GM13976 (cell line): Measurements from ENCODE around the gene ANKS4B.

Source experiments
- DNase-seq: peaks from one replicate; pipeline ENCODE4 v3.0.0; 2012; ENCODE audit warnings: low spot score
- in situ Hi-C: fragments of 300-500 bp; cut with MboI; formaldehyde crosslinking; loops from one replicate; pipeline ENCODE4 v1.12.0; 2022; ENCODE audit warnings: low sequenced_read_pairs, mixed read lengths, inconsistent platforms; ENCODE audit not compliant: unreplicated experiment
- TF ChIP-seq, protein P1 (sequence below): IDR thresholded peaks from 2 replicates; pipeline ENCODE4 v1.5.1; 2012; ENCODE audit warnings: borderline replicate concordance, mild to moderate bottlenecking; ENCODE audit not compliant: insufficient read depth; ENCODE audit errors: extremely low read depth, missing control alignments, control extremely low read depth

The ANKS4B gene

GRCh38 chr16:21199607-21200218, 33.8 kb upstream of the ANKS4B start:
- DNase-seq = no peak
- in situ Hi-C loops = loop anchor here (25.0 kb wide), 1 partner anchor 1138 kb away; no protein-coding TSS in a partner anchor

DNA sequence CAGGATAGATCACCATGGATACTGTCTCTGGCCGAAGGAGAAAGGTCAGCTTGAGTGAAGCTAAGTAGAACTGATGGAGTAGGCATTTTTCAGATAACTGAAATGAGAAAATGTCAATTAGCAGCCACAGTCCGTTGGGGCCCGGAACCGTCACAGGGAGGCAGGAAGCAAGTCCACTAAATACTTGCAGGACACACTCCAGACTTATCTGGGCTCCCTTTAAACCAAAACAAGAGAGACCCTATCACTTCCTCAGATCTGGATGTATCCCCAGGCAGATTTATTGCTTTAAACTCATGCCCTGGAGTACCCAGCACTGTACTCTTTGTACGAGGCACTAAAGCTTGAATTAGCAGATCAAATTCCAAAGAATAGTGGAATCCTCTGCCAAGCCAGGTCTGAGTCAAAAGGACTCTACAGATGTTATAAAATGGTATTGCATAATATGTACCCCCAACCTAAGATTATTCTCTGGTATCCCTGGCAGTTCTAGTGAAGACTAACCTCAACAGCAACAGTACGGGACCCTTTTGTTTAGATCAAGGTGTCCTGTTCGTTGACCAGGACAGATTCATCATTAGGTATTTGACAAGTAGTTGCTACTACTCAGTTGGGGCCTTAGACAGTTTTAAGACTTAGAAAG, 30.2 kb upstream of the ANKS4B start:
- TF ChIP-seq, protein P1, sequence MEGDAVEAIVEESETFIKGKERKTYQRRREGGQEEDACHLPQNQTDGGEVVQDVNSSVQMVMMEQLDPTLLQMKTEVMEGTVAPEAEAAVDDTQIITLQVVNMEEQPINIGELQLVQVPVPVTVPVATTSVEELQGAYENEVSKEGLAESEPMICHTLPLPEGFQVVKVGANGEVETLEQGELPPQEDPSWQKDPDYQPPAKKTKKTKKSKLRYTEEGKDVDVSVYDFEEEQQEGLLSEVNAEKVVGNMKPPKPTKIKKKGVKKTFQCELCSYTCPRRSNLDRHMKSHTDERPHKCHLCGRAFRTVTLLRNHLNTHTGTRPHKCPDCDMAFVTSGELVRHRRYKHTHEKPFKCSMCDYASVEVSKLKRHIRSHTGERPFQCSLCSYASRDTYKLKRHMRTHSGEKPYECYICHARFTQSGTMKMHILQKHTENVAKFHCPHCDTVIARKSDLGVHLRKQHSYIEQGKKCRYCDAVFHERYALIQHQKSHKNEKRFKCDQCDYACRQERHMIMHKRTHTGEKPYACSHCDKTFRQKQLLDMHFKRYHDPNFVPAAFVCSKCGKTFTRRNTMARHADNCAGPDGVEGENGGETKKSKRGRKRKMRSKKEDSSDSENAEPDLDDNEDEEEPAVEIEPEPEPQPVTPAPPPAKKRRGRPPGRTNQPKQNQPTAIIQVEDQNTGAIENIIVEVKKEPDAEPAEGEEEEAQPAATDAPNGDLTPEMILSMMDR = no peak
- no peak for DNase-seq
- in situ Hi-C loops = no loop called here

More at GRCh38 chr16:21199607-21200218, 33.8 kb upstream of the ANKS4B start:
- TF ChIP-seq, protein P1 = no peak

DNA sequence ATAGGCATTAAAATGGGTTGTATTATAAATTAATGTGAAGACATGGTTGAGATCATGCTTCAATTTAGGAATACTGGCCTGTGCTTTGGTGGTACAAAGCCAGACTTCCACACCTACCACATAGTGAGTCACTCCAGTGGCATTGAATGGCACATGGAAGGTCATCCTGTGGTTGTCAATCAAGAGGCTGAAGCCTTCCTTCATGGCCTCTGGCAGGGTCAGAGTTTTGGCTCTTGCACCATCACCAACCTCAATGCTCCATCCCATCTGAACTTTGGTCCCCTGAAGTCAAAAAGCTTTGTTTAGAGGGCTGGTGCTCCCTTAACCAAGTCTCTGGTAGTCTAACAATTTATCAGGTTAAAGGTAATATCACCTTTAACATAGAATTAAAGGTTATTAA, 28.2 kb upstream of the ANKS4B start:
- in situ Hi-C loops = no loop called here
- TF ChIP-seq, protein P1 = no peak
- no peak for DNase-seq

DNA sequence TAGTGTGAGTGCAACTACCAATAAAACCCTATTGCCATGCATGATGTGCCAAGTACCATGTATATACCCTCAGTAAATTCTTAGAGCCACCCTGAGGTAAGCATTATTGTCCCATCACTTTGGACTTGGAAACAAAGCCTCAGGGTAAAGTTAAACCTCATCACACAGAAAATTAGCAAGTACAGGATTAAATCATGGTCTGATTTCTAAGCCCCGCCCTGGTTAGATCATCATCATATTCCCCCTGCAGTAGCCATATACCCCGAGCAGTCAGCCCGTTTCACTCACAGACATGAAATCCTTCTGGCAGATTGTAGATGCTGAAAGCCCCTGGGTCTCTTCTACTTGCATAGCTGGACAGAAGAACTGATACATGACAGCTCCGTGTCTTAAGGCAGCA, 26.9 kb upstream of the ANKS4B start:
- TF ChIP-seq, protein P1 = no peak
- in situ Hi-C loops = no loop called here
- DNase-seq = no peak

DNA sequence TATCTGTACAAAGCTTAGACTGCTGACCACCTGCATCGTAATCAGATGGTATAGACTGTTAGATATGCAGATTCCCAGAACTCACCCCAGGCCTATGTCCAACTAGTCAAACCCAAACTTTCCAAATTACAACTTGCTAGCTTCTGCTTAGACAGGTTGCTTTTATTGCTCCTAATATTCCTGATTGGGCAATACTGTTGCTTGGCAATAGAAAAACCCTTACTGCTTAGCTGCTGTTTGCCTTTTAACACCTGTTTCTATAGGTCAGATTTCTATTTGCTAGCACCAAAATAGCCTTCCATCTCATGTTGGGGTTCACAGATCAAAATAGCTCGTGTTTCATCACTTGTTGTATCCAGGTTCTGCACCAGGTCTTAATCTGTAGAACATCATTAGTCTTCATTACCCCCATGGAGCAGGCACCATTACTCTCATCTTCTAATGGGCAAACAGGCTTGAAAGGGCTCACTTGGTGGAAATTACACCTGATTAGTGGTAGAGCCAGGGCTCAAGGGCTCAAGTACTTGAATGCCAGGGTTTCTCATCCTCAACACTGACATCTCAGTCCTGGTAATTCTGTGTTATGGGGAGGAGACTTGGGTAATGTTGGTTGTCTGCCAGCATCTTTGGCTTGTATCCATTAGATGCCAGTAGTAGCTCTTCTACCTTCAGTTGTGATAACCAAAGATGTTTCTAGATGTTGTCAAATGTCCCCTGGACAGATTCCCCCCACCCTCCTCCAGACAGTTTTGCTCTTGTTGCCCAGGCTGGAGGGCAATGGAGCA, 24.9 kb upstream of the ANKS4B start:
- DNase-seq = no peak
- in situ Hi-C loops = no loop called here
- TF ChIP-seq, protein P1 = no peak

DNA sequence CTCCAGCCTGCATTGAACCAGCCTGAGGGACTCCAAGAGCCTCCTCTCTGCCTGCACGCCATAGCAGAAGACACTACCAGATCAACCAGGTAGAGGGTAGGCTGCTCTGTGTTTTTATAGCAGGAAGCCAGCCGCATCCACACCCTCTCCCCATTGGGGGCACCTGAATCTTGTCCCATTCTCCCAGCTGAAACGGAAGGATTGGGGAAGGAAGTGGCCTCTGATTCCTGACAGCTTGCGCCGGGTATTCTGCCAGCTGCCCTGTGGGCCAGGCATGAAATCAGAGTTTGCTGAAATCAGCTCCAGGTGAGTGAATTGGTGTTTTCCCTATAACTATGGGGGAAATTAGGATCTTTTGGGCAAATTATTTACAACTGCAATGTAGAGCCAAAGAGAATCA, 22.0 kb upstream of the ANKS4B start, which contains the start of gene ZP2:
TSS of gene ZP2 (minus strand) at position 89 of the 400 bp plus-strand sequence. CDS start at position 62, 27 bp downstream.
- TF ChIP-seq, protein P1 = no peak
- DNase-seq = no peak
- in situ Hi-C loops = no loop called here
